Skin epidermis (tissue), 12 donors: ENCODE data around the gene CCDC40.
"Not testable (repeated sequence)": the region's sequence is repeated elsewhere in the genome, so short reads cannot be mapped to it uniquely, and the experiment has no call there.

Experiments used
- H3K27ac ChIP-seq, 21 experiments: fragments of 200-600 bp; sonication (generic) in 11 of 21; one replicate each; pipeline ENCODE4 v1.5.0; 2020; ENCODE audit warnings: mild to moderate bottlenecking in 3 of 21, inconsistent platforms in 2 of 21, moderate library complexity in 2 of 21
- H3K4me3 ChIP-seq, 7 experiments: fragments of 200-600 bp; sonication (generic) in 2 of 7; one replicate each; pipeline ENCODE4 v1.5.0; 2020; ENCODE audit warnings: inconsistent platforms in 2 of 7, mild to moderate bottlenecking in 2 of 7, moderate library complexity in 1 of 7

The CCDC40 gene

DNA sequence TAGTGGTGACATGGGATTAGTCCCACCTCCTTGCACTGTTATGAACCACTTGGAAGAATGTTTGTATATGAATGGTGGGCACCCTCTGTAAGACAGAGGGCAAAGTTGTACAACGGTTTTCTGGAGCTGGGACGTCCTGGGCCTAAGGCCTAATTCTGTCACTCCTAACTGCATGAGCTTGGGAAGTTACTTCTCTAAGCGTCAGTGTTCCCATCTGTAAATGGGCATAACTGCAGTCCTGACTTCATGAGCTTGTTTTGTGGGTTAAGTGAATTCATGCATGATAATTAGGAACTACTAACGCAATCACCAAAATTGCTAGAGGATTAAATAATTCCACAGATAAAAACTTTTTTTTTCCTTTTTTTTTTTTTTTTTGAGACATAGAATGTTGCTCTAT lies 2.6 kb upstream of the CCDC40 start:
- Histone ChIP-seq H3K4me3 (no peak overlapping the region), H3K27ac (no peak overlapping the region)

- peak overlapping the region; percentile 16 to 86 (median 75) for H3K27ac ChIP-seq
- H3K4me3 ChIP-seq, result peak overlapping the region; percentile 40 to 85 (median 72)
Measured at GRCh38 chr17:80034791-80035686, 1.4 kb upstream of the CCDC40 start.

GRCh38 chr17:80035687-80035936 lies 830 bp upstream of the CCDC40 start, which contains the start of gene TBC1D16:
TBC1D16 (minus strand) TSS chr17:80035872; CDS start chr17:80013547, 22,325 bp downstream.
- Histone ChIP-seq H3K27ac (peak within 1 kb of the TSS; percentile 67 to 96 (median 88)), H3K4me3 (peak within 1 kb of the TSS; percentile 51 to 89 (median 84))

- H3K27ac ChIP-seq, result peak overlapping the region in 18 of 21 experiments; percentile 67 to 96 (median 90)
- peak overlapping the region; percentile 51 to 89 (median 84) for H3K4me3 ChIP-seq
Measured at GRCh38 chr17:80036715-80037477, 454 bp downstream of the CCDC40 start.

DNA sequence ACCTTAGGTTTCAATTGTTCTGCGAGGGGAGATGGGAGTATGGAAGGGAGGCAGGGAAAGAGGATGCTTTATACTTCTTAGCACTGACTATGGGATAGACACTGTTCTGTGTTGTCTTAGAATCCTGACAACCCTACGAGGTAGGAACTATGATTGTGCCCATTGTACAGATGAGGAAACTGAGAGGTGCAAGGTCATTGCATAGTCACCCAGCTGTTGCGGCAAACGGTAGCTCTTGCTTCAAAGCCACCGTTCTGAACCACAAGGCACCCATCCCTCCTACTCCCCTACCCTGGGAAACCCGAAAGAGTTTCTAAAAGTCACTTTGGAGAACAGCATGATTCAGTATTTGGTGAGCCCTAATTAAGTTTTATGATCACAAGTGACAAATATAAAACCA lies 7.5 kb downstream of the CCDC40 start:
- H3K27ac ChIP-seq, result no peak overlapping the region
- no peak overlapping the region for H3K4me3 ChIP-seq

GRCh38 chr17:80045703-80046102 lies 9.3 kb downstream of the CCDC40 start:
- H3K27ac ChIP-seq, result no peak overlapping the region

DNA sequence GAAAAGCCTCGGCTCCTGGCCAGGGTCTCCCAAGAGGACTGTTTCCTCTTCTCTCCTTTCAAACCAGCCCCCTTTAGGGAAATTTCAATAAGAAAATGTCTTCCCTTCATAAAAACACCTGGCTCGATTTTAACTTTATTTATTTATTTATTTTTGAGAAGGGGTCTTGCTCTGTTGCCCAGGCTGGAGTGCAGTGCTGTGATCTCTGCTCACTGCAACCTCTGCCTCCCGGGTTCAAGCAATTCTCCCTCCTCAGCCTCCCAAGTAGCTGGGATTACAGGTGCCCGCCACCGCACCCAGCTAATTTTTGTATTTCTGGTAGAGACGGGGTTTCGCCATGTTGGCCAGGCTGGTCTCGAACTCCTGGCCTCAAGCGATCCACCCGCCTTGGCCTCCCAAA lies 10.3 kb downstream of the CCDC40 start:
- H3K27ac ChIP-seq, H3K4me3 ChIP-seq: not testable (repeated sequence)

More at GRCh38 chr17:80045703-80046102, 9.3 kb downstream of the CCDC40 start:
- no peak overlapping the region for H3K4me3 ChIP-seq

GRCh38 chr17:80047176-80047575 lies 10.7 kb downstream of the CCDC40 start:
- H3K4me3 ChIP-seq, result no peak overlapping the region
- H3K27ac ChIP-seq, result no peak overlapping the region

DNA sequence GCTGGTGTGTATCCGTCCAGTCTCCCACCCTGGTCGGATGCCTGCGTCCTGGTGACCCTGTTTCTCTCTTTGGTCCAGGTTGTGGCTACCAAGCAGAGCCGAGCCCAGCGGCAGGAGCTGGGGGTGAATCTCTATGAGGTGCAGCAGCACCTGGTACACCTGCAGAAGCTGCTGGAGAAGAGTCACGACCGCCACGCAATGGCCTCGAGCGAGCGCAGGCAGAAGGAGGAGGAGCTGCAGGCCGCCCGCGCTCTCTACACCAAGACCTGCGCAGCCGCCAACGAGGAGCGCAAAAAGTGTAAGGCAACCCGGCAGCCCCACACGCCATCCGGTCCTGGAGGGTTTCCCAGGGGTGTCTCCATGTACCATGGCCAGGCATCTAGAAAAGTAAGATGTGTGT lies 13.5 kb downstream of the CCDC40 start:
- H3K4me3 ChIP-seq, result no peak overlapping the region

GRCh38 chr17:80050706-80051105 lies 14.3 kb downstream of the CCDC40 start:
- Histone ChIP-seq H3K27ac (no peak overlapping the region), H3K4me3 (no peak overlapping the region)

More for the DNA sequence above, 13.5 kb downstream of the CCDC40 start:
- H3K27ac ChIP-seq, result no peak overlapping the region

- no peak overlapping the region for H3K4me3 ChIP-seq
- H3K27ac ChIP-seq, result no peak overlapping the region
Measured at GRCh38 chr17:80051681-80052080, 15.2 kb downstream of the CCDC40 start.

DNA sequence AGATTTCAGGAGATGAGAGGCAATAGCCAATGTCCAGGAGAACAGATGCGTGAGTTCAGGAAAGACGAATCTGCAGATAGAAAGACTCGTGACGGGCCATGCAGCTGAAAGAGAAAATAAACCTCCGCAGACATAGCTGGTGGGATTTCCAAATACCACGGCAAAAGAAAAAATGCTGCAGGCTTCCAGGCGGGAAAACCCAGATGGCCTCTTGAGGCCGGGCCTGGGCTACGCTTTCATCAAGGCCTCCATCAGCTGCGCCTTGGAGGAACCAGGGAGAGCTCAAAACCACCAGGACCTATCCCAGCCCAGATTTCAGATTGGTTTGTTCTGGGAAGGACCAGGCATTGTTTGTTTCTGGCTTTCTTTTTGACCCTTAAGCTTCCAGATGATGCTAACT lies 16.7 kb downstream of the CCDC40 start:
- H3K4me3 ChIP-seq, result no peak overlapping the region
- peak overlapping the region in 1 of 21 experiments; percentile 12 for H3K27ac ChIP-seq

DNA sequence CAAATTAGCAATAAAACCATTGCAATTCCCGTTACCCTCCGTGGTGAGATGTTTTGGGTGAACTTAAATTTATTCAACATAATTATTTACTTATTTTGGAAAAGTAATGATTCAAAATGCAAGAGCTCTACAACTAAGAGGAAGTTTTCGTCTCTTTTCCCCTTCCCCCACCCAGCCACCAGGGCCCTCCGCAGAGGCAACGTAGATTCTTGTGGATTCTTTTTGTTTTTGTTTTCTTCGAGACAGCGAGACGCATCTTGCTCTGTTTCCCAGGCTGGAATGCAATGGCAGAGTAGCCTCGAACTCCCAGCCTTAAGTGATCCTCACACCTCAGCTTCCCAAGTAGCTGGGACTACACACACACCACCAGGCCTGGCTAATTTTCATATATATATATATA lies 19.2 kb downstream of the CCDC40 start:
- no peak overlapping the region for H3K4me3 ChIP-seq
- no peak overlapping the region for H3K27ac ChIP-seq

DNA sequence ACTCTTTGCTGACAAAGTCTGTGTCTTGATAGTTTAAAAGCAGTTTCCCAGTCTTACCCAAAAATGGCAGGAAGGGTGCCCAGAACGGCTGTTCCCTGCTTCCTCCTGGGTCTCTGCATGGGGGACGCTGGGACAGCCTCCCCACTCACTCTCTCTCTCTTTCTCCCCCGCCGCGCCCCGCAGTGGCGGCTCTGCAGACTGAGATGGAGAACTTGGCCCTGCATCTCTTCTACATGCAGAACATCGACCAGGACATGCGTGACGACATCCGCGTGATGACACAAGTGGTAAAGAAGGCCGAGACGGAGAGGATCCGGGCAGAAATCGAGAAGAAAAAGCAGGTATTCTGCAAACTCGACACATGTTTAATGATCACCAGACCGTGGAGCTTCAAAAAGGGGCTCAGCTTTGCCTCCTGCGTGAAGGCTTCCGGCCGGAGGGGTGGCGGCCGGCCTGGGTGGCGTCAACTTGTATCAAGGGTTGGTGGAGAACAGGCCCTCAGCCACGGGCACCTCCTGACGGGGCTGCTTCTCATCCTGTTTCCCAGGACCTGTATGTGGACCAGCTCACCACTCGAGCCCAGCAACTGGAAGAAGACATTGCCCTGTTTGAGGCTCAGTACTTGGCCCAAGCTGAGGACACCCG lies 22.0 kb downstream of the CCDC40 start:
- Histone ChIP-seq H3K27ac (no peak overlapping the region), H3K4me3 (no peak overlapping the region)

- H3K27ac ChIP-seq, result peak overlapping the region in 1 of 21 experiments; percentile 46
- no peak overlapping the region for H3K4me3 ChIP-seq
Measured at GRCh38 chr17:80060644-80061043, 24.2 kb downstream of the CCDC40 start.

GRCh38 chr17:80061421-80061820 lies 25.0 kb downstream of the CCDC40 start:
- Histone ChIP-seq H3K4me3 (no peak overlapping the region), H3K27ac (peak overlapping the region in 1 of 21 experiments; percentile 46)

DNA sequence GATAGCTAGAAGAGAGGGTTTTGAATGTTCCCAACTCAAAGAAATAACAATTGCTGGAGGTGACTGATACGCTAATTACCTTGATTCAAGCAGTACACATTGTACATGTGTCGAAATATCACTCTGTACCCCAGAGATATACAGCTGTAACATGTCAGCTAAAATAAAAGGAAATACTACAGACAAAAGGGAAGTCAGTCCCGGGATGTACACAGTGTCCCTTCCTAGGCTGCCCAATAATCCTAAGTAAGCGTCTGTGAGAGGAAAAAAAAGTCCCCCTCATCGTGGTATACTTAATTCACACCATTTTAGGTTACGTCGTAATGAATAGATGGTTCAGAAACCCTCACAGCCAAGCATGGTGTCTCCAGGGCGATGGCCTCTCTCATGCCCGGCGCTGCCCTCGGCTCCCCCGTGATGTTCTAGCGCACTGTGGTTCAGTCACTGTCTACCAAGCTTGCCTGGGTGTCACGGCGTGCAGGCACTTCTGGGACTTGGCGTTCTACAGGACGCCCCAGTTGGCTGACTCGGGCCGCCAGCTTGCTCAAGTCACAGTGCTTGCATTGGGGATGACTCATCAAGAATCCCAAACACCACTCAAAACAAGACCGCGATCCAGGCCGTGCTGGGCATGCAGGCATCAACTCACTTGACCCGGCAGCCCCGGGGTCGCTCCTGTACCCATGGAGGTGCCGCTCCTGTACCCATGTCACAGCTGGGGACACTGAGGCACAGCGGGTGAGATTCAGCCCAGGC lies 27.6 kb downstream of the CCDC40 start:
- H3K27ac ChIP-seq, result peak overlapping the region in 1 of 21 experiments; percentile 73
- no peak overlapping the region for H3K4me3 ChIP-seq

DNA sequence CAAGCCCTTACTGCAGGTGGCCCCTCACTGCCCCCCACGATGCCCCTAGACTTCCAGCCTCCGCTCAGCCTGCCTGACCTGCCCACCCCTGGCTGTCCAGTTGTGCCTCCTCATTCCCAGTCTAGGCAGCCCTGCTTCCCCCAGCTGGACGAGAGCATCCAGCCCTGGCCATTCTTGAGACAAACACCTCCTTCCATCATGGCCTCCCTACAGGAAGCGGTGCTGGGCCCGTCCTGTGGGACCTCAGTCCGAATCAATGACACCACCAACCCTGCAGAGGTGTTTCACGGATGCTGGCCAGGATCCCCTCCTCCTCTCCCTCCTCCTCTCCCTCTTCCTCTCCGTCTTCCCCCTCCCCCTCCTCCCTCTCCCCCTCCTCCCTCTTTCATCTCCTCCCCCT lies 28.3 kb downstream of the CCDC40 start:
- Histone ChIP-seq H3K4me3 (no peak overlapping the region), H3K27ac (peak overlapping the region in 1 of 21 experiments; percentile 73)

DNA sequence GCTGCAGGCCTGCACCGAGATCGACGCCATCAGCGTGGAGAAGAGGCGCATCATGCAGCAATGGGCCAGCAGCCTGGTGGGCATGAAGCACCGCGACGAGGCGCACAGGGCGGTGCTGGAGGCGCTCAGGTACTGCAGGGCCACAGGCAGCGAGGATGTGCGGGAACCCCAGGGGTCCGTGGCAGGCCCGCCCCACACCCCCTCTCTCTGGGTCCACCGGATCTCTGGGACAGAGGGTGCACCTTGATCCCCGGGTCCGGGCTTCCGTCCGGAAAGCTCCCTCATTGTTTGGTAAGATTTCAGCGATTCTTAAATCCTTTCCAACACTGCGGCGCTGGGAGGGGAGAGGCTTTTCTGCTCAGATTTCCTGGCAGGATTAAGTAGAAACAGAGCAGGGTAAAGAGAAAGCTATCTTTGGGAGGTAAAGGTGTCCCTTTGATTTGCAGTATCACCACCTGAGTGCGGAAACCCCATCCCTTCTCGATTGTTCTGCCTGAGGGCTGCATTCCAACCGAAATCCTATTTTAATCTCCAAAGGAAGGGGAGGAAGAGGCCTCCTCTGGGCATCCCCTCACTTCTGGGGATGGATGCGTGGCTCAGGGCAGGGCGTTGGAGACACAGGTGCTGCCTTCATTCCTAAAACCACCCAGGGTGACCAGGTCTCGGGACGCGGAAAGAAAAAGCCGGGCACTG lies 29.2 kb downstream of the CCDC40 start:
- H3K4me3 ChIP-seq, result no peak overlapping the region
- no peak overlapping the region for H3K27ac ChIP-seq
